PC-9 (cell line): Measurements from ENCODE around the gene CCNDBP1. TPM values are rescaled to one million over a fixed set of nuclear protein-coding genes. Genes with fewer than 3 reads are reported as not detected.
A peak's percentile ranks its signal among the peaks of the same experiment; 100 is the strongest.
"Not testable (repeated sequence)": the region's sequence is repeated elsewhere in the genome, so short reads cannot be mapped to it uniquely, and the experiment has no call there.

ENCODE experiments used
- BruUV-seq: library from RNA; stranded (reverse); fragments of 400-500 nt; replicated peaks from 2 replicates; lab custom pipeline; 2021; lab: Mats Ljungman, UMichigan
- CTCF ChIA-PET: fragments of 300-600 bp; sonication (Branson Sonifier 250); formaldehyde crosslinking; loops from one replicate; lab custom pipeline; 2022; ENCODE audit warnings: antibody characterized with exemption; lab: Charles Lee
- POLR2A ChIA-PET: fragments of 300-600 bp; sonication (Branson Sonifier 250); formaldehyde crosslinking; loops from one replicate; lab custom pipeline; 2022; ENCODE audit warnings: antibody characterized with exemption; ENCODE audit not compliant: unreplicated experiment; lab: Charles Lee
- DNase-seq, 2 experiments: peaks; one replicate each; pipeline versions ENCODE4 v3.0.0 to v3.0.0-alpha.2; 2015 to 2022; ENCODE audit warnings: mixed read lengths in 1 of 2
- H2AFZ ChIP-seq: fragments of 200-600 bp; sonication (generic); 2 replicates; pipeline ENCODE4 v1.8.1; 2017; ENCODE audit warnings: antibody characterized with exemption
- H3F3A ChIP-seq: fragments of 200-600 bp; sonication (generic); 2 replicates; pipeline ENCODE4 v1.8.1; 2017; ENCODE audit warnings: antibody characterized with exemption, mild to moderate bottlenecking, low read depth; ENCODE audit not compliant: insufficient read depth
- H3K27ac ChIP-seq: fragments of 200-600 bp; sonication (generic); 2 replicates; pipeline ENCODE4 v1.6.1; 2016; ENCODE audit warnings: mixed run types
- H3K27me3 ChIP-seq: fragments of 200-600 bp; sonication (generic); 2 replicates; pipeline ENCODE4 v1.6.1; 2016; ENCODE audit warnings: low read depth, mixed run types; ENCODE audit not compliant: insufficient read depth
- H3K36me3 ChIP-seq: fragments of 200-600 bp; sonication (generic); 2 replicates; pipeline ENCODE4 v1.6.1; 2016; ENCODE audit warnings: low read depth, mixed run types
- H3K4me1 ChIP-seq: fragments of 200-600 bp; sonication (generic); replicated peaks from 2 replicates; pipeline ENCODE4 v1.6.1; 2016; ENCODE audit warnings: mixed run types; ENCODE audit not compliant: insufficient read depth
- H3K4me2 ChIP-seq: fragments of 200-600 bp; sonication (generic); 2 replicates; pipeline ENCODE4 v1.6.1; 2017; ENCODE audit warnings: mixed run types
- H3K4me3 ChIP-seq: fragments of 200-600 bp; sonication (generic); 2 replicates; pipeline ENCODE4 v1.6.1; 2016; ENCODE audit warnings: mixed run types
- H3K79me2 ChIP-seq: fragments of 200-600 bp; sonication (generic); 2 replicates; pipeline ENCODE4 v1.6.1; 2017; ENCODE audit warnings: low read depth, mixed run types
- H3K9me2 ChIP-seq: fragments of 200-600 bp; sonication (generic); 2 replicates; pipeline ENCODE4 v1.8.1; 2017; ENCODE audit warnings: mild to moderate bottlenecking; ENCODE audit not compliant: insufficient read depth
- H3K9me3 ChIP-seq: fragments of 200-600 bp; sonication (generic); 2 replicates; pipeline ENCODE4 v1.8.1; 2016; ENCODE audit warnings: low read depth; ENCODE audit not compliant: insufficient read depth
- H4K20me1 ChIP-seq: fragments of 200-600 bp; sonication (generic); 2 replicates; pipeline ENCODE4 v1.8.1; 2017; ENCODE audit not compliant: insufficient read depth
- EZH2 ChIP-seq: fragments of 200-600 bp; sonication (generic); IDR thresholded peaks from 2 replicates; pipeline ENCODE4 v1.8.0; 2017; ENCODE audit warnings: antibody characterized with exemption, low read depth
- intact Hi-C: fragments of 100-400 bp; cut with micrococcal nuclease; formaldehyde crosslinking; loops from one replicate; pipeline ENCODE4 v1.10.0; 2022; ENCODE audit not compliant: unreplicated experiment
- total RNA-seq: library from RNA; stranded (reverse); gene quantifications from 2 replicates; pipeline ENCODE4 v1.2.3, GENCODE V29; 2021
- TF ChIP-seq, protein P1 (sequence below): fragments of 200-600 bp; sonication (generic); conservative IDR thresholded peaks from 2 replicates; pipeline ENCODE4 v1.6.1; 2017; ENCODE audit warnings: mixed run types, antibody characterized with exemption, mild to moderate bottlenecking, moderate library complexity

CCNDBP1 gene
- total RNA-seq, 1 experiment from 2014 or later = 44.0 TPM

DNA sequence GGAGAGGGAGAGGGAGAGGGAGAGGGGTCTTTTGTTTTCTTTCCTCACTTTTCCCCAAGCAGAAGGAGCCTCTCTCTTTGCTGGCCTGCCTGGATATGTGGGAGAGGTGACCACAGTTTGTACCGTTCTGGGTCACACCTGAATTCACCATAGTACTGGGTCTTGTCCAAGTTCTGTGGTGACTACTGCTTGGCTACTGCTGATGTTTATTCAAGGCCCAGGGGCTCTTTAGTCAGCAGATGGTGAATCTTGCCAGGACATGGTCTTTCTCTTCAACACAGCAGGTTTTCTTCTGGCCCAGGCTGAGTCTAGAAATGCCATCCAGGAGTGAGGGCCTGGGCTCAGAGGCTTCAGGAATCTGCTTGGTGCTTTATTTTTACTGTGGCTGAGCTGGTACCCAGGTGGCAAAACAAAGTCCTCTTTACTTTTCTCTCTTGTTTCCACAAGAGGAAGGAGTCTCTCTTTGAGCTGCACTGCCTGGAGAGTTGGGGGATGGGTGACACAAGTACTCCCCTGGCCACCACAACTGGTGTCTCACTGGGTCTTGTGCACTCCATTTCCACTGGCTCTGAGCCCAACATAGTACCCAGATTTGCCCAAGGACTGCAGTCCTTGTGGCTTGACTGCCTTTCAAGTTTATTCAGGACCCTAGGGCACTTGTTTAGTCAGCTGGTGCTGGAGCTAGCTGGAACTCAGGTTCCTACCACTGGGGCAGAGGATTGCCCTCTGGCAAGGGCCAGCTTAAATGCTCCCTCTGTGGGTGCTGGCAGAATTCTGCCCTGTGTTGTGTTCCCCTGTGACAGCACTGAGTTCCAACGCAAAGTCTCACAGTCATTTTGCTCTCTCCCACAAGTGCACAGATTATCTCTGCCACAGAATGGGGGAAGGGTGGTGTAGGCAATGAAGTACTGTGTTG, 16.8 kb upstream of the CCNDBP1 start:
- Histone ChIP-seq H3K27me3 (no peaks in the 10 kb centered on the region), H3K4me1 (peaks cover 16% of the 10 kb centered on the region; the same call in 1 of the 2 replicates), H3K79me2 (no peaks in the 10 kb centered on the region), H3K4me2 (peak overlapping the region; percentile 10; the same call in 1 of the 2 replicates), H3K4me3 (no peak overlapping the region), H2AFZ (no peak overlapping the region), H3K9me3 (no peaks in the 10 kb centered on the region), H3F3A (peaks cover 3% of the 10 kb centered on the region; the same call in 1 of the 2 replicates), H3K27ac (no peak overlapping the region), H4K20me1 (no peaks in the 10 kb centered on the region), H3K36me3 (no peaks in the 10 kb centered on the region), H3K9me2 (no peaks in the 10 kb centered on the region)
- no peak for DNase-seq
- no peak for TF ChIP-seq EZH2
- TF ChIP-seq, protein P1, sequence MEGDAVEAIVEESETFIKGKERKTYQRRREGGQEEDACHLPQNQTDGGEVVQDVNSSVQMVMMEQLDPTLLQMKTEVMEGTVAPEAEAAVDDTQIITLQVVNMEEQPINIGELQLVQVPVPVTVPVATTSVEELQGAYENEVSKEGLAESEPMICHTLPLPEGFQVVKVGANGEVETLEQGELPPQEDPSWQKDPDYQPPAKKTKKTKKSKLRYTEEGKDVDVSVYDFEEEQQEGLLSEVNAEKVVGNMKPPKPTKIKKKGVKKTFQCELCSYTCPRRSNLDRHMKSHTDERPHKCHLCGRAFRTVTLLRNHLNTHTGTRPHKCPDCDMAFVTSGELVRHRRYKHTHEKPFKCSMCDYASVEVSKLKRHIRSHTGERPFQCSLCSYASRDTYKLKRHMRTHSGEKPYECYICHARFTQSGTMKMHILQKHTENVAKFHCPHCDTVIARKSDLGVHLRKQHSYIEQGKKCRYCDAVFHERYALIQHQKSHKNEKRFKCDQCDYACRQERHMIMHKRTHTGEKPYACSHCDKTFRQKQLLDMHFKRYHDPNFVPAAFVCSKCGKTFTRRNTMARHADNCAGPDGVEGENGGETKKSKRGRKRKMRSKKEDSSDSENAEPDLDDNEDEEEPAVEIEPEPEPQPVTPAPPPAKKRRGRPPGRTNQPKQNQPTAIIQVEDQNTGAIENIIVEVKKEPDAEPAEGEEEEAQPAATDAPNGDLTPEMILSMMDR = no peak
- no TSS peak for BruUV-seq
- CTCF ChIA-PET = no interaction called here
- intact Hi-C loops = no loop called here
- POLR2A ChIA-PET = no interaction called here

DNA sequence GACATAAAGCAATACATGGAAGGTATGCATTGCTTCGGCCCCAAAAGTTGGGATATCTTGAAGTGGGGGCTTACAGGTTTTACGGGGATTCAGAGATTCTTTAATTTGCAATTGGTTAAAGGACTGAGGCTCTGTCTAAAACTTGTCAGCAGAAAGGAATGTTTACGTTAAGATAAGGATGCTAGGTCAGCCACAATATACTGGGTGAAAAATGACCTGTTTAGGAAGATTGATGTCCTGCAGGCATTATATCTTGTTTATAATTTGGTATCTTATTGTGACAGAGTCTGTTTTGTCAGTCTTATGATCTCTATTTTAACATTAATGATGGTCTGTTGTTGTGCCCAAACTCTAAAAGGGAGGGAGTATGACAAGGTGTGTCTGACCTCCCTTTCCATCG, 15.3 kb upstream of the CCNDBP1 start:
- no peaks in the 10 kb centered on the region for H3K27me3 ChIP-seq
- peaks cover 16% of the 10 kb centered on the region; the same call in 1 of the 2 replicates for H3K4me1 ChIP-seq
- ChIA-PET POLR2A (no interaction called here), CTCF (no interaction called here)
- no peak overlapping the region for H2AFZ ChIP-seq
- H3K4me2 ChIP-seq = no peak overlapping the region
- no peaks in the 10 kb centered on the region for H3K9me2 ChIP-seq
- H3K79me2 ChIP-seq = no peaks in the 10 kb centered on the region
- TF ChIP-seq, protein P1 = no peak
- no peak for TF ChIP-seq EZH2
- intact Hi-C loops = no loop called here
- BruUV-seq = no TSS peak
- no peaks in the 10 kb centered on the region for H3K36me3 ChIP-seq
- no peaks in the 10 kb centered on the region for H4K20me1 ChIP-seq
- H3F3A ChIP-seq = peaks cover 3% of the 10 kb centered on the region; the same call in 1 of the 2 replicates
- DNase-seq = no peak
- H3K27ac ChIP-seq = no peak overlapping the region
- no peak overlapping the region for H3K4me3 ChIP-seq
- no peaks in the 10 kb centered on the region for H3K9me3 ChIP-seq

DNA sequence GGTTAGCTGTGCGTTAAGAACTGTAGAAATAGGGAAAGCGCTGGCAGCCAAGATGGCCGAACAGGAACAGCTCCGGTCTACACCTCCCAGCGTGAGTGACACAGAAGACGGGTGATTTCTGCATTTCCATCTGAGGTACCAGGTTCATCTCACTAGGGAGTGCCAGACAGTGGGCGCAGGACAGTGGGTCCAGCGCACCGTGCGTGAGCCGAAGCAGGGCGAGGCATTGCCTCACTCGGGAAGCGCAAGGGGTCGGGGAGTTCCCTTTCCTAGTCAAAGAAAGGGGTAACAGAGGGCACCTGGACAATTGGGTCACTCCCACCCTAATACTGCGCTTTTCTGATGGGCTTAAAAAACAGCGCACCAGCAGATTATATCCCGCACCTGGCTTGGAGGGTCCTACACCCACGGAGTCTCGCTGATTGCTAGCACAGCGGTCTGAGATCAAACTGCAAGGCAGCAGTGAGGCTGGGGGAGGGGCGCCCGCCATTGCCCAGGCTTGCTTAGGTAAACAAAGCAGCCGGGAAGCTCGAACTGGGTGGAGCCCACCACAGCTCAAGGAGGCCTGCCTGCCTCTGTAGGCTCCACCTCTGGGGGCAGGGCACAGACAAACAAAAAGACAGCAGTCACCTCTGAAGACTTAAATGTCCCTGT, 9.4 kb upstream of the CCNDBP1 start:
- H3F3A ChIP-seq, H4K20me1 ChIP-seq, H3K27ac ChIP-seq, H3K4me1 ChIP-seq, H3K9me3 ChIP-seq, H3K9me2 ChIP-seq, POLR2A ChIA-PET, DNase-seq, H2AFZ ChIP-seq, H3K4me3 ChIP-seq, CTCF ChIA-PET, intact Hi-C loops, H3K4me2 ChIP-seq, H3K79me2 ChIP-seq, H3K27me3 ChIP-seq, BruUV-seq, H3K36me3 ChIP-seq: not testable (repeated sequence)

DNA sequence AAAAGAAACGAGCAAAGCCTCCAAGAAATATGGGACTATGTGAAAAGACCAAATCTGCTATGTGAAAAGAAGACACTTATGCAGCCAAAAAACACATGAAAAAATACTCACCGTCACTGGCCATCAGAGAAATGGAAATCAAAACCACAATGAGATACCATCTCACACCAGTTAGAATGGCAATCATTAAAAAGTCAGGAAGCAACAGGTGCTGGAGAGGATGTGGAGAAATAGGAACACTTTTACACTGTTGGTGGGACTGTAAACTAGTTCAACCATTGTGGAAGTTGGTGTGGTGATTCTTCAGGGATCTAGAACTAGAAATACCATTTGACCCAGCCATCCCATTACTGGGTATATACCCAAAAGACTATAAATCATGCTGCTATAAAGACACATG, 8.1 kb upstream of the CCNDBP1 start:
- CTCF ChIA-PET, H3K4me1 ChIP-seq, H3K27ac ChIP-seq, BruUV-seq, H3K9me2 ChIP-seq, intact Hi-C loops, H3K9me3 ChIP-seq, H3F3A ChIP-seq, H3K27me3 ChIP-seq, H4K20me1 ChIP-seq, DNase-seq, H3K4me2 ChIP-seq, H3K79me2 ChIP-seq, H3K4me3 ChIP-seq, POLR2A ChIA-PET, H3K36me3 ChIP-seq, H2AFZ ChIP-seq: not testable (repeated sequence)
